GM18873 (cell line): ENCODE measurements around the gene CDHR3.

Experiments used
- ATAC-seq: cut with Tn5 transposase; IDR thresholded peaks from one replicate; pipeline ENCODE4 v1.9.1; 2021; ENCODE audit warnings: mild to moderate bottlenecking, moderate library complexity, moderate number of reproducible peaks; ENCODE audit not compliant: unreplicated experiment, low FRiP score

Gene CDHR3

DNA sequence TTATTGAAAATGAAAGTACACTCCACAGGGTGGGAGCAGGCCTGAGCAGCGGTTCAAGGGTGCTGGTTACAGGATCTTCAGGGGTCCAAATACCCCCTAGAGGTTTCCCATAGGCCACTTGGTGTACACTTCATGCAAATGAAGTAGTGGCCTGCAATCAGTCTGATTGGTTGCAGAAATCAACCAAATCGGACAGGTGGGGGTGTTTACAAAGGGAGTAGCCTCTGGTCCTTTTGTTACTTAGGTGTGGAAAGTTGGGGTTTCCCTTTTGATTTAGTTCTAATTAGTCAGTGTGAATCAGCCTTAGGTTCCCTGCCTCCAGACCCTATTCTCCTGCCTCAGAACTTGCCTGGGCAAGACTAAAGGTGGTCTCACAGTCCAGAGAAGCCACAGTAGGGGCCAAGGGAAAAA lies 99.5 kb downstream of the CDHR3 start:
- ATAC-seq = no peak

- ATAC-seq = no peak
Observed at GRCh38 chr7:106063024-106063423, 100.0 kb downstream of the CDHR3 start.

DNA sequence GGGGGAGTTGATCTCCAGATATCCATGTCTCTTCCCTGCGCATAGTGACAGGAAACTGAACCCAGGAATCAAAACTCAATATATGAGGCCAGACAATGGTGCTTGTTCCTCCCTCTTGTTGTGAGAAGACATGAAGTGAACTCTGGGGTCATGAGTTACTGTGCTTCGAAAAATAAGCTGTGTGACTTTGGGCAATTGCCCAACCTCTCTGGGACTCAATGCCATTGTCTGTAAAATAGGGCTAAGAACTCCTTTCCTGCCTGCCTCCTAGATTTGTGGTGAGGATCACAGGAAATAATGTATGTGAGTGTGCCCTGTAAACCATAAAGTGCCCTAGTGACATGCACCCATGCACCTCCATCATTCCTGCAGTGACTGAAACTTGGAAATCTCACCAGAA lies 100.6 kb downstream of the CDHR3 start:
- ATAC-seq = no peak

DNA sequence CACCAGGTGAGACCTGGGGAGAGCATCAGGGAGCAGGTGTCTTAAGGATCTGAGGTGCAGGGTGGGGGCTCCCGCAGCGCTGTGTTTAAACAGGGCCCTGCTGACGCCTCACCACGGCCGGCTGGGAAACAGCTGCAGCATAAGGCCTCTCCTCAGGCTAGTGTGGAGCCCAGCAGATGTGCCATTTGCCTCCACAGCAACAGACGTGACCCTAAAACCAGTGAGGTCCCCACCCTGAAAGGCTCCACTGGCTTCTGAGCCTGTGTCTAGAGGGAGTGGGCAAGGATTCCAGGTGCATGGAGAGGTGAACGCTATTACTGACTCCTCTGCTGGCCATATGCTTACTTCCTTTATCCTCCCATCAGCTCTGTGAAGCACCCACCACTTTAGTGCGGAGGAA lies 101.3 kb downstream of the CDHR3 start:
- ATAC-seq = no peak

DNA sequence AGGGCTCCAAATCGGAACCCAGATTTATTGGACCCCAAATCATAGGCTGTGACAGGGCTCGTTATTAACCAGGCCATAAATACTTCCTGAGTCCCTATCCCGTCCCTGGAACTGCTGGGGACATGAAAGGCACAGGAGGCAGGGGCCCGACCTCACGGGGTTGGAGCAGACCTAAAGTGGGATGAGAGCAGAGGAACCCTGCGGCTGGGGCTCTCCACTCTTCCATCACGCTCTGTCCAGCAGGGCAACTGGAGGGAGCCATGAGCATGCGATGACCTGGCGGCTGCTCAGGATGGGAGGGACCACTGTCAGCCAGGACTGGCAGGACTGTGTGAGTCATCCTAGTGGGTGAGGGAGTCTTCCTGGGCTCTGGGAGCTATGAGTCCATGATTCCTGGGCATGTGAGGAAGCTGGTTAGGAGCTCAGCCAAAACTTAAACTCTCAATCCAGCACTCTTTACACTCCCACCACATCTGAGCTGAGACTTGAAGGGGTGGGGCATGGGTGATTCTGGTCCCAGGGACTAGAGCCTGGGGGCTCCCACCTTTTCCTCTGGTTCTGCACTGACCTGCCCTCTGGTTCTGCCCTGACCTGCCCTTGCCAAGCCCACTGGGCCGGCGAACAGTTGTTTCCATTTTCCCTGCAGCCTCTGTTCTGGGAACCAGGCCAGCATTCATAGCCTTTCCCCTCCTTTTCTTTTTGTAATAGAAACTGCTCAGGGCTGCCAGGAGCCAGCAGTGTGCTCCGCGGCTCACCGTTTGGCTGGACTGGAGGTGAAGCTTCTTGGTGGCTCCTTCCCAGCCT lies 101.9 kb downstream of the CDHR3 start:
- no peak for ATAC-seq

DNA sequence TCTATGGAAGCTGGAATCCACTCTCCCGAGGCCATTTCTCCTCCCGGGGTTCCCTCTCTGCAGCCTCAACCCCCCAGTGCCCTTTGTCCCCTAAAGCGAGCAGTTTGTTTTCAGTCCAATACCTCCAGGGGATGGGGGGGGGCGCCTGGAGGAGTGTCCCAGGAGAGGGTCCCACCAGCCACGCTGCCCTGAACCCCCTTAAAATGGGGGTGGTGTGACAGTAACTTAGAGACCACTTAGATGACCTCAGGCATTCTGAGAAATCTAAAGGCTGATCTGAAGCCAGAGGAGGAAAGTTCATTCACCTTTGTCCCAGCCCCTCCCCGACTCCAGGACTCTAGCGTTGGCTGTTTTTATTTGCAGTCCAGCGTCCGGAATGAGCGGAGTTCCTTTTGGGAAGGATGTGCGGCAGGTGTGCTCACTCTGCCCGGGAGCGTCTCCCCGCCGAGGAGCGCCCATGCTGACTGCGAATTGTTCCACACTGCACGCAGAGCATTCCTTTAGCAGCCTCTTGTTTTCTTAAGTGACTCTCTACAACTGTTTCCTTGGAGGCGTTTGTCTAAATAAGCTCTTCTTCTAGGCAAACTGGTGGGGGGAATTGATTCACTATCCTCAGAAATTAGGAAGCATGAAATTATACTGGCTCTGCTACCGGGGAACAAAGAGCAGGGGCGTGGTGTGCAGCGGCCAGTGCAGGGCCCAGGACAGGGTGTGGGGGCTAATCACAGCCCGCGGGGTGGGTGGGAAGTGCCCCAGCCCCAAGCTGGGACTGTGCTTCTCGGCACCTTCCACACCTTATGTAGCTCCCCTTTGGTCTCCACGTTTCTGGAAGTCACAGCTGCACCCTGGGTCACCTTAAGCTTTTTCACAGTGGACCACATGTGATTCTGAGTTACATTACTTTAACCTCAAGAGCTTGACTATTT lies 102.8 kb downstream of the CDHR3 start:
- ATAC-seq = no peak

DNA sequence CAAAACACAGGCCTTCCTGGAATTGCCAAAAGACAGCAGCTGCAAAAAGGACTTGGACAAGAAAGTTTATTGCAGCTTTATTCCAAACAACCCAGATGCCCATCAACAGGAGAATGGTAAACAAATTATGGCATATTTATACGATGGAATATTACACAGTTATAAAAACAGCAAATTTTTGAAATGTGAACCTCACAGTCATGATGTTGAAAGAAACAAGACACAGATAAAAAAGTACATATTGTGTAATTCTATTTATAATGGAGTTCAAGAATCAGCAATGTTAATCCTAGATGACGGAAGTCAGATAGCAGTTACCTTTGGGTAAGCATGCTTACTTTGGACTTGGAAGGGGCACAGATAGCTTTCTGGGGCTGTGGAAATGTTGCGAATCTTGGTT lies 104.6 kb downstream of the CDHR3 start:
- ATAC-seq = no peak

DNA sequence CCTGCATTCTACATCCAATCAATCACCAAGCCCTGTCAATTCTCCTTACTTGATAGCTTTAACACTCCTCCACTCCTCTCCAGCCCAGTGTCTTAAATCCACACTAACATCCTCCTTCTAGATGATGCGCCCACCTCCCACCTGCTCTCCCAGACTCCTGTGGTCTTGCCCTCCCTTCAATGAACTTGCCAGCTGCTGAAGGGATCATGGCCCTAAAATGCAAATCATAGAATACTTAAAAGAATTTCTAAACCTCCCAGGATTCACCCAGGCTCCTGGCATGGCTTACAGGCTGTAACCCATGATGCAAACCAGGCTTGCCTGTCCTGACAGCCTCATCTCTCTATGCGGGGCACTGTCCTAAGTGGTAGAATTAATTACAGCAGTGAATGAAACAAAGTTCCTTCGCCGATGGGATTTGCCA lies 105.5 kb downstream of the CDHR3 start:
- no peak for ATAC-seq

DNA sequence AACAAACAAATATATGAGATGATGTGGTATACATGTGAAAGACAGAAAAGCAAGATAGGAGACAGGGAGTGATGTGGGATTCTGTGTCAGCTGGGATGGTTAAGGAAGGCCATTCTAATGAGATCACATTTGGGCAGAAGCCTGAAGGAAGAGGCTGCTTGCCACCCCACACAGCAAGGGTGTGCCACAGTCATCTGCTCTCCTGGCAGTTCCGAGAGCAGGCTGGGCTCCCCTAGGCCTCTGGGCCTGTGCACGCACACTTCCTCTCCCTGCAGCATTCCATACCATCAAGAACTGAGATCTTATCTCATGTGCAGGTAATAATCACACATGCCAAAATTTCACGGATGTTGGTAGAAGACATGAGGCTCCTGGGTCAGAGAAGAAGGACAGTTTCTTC lies 105.9 kb downstream of the CDHR3 start:
- ATAC-seq = no peak

DNA sequence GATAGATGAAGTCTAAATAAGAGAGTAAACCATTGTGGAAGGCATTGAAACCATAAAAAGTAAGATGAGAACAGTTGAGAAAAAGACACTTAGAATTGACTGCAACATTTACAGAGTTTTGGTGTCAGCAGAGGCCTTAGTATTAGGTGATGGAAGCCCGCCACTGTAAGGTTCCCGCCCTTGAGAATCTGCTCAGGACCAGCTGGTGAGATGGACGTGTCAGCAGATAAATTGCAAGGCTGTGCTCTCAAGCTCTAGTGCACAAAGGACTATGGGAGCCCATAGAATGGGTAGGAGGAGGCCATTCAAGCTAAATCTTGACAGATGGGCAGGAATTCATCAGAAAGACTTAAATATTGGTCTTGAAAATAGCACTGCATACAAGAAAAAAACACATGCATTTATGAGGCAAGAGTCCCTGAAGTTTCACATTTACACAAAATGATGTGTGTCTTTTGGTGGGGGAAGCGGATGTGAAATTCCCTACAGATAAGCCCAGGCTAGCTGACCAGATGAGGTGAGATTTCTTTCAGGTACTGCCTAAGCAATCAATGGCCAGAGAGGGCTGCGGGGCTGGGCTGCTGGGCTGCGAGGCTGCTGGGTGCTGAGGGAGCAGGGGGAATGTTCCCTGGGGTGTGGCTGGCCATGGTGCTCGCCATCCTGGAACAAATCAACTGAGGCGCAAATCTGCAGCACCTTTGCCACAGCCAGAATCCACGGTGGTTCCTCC lies 106.6 kb downstream of the CDHR3 start:
- no peak for ATAC-seq

DNA sequence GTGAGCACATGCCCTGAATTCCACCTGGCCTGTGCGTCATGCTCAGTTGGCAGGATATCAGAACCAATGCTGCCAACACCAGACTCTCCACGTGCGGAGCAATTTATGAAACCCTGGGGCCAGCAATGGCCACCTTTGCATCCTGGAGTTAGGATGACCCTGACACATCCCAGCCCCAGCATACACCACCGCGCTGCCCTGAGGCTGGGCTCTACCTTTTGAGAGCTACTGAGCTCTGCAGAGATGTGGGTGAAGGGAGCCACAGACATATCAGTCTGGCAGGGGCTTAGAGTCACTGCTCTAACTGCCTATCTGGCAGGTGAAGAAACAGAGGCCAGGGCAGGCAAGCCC lies 107.1 kb downstream of the CDHR3 start:
- no peak for ATAC-seq

GRCh38 chr7:106070567-106071254 lies 107.6 kb downstream of the CDHR3 start:
- ATAC-seq = no peak

DNA sequence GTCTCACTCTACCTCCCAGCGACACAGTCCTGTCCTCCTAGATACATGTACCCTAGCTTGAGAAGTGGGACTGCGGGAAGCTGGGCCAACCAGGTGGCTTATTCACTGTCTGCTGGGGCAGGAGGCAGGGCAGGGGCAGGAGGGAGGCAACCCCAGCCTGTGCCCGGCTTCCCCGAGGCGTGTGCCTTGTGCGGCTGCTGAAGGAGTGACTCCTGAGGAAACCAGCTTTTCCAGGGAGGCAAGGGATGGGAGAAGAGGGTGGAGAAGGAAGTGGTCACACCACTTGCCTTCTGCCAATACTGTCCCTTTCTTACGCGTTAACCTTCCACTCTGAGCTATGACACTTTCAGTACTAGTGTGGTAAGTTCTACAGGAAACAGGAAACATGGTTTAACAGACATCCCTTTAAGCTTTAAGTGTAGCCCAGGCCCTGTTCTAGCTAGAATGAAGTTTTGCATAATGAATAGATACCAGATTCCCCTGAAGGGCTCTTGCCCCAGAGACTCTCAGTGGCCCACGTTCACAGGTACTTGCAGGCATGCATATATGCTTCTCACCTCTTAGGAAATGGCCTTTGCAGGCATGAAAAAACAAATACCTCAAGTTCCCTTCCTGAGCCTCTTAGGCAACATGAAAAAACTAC lies 108.4 kb downstream of the CDHR3 start:
- peak; percentile 98 for ATAC-seq

DNA sequence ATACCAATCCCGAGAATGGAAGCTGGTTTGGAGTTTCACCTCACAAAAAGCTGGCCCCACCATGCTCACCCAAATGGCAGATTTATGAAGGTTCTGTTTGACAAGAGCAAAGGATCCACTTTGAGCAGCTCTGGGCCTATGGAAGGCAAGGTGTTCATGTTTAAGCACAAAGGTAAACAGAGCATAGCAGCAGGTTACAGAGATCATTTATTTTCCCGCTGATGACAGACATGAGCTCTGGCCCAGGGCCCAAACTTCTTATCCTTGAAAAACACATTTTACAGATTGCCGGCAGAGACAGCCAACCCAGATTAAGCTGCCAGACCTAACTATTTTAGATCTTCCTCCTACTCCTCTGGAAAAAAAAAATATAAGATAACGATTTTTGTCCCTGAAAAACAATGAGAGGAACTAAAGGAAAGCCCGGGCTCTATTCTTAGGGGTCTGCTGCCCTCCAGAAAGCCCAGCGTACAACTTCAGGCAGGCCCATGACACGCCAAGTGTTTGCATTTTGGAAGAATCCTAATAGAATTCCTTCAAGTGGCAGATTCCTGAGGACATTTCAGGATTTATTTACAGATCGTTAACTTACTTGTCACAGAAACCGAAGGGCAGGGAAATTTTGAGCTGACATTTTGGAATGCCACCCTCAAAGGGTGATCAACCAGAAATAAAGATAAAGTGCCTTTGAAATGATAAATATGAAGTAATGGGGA lies 109.1 kb downstream of the CDHR3 start:
- no peak for ATAC-seq

DNA sequence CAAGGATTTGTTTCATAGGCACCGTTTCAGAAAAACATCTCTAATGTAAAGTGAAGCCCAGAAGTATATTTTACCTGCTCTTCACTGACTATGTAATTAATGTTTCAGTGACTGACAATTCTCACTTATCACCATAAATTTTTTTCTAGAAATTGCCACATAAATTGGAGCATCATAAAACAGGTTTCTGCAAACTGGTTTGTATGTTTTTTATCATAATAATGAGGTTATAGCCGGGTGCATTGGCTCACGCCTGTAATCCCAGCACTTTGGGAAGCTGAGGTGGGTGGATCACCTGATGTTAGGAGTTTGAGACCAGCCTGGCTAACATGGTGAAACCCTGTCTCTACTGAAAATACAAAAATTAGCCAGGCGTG lies 109.6 kb downstream of the CDHR3 start:
- ATAC-seq = no peak

DNA sequence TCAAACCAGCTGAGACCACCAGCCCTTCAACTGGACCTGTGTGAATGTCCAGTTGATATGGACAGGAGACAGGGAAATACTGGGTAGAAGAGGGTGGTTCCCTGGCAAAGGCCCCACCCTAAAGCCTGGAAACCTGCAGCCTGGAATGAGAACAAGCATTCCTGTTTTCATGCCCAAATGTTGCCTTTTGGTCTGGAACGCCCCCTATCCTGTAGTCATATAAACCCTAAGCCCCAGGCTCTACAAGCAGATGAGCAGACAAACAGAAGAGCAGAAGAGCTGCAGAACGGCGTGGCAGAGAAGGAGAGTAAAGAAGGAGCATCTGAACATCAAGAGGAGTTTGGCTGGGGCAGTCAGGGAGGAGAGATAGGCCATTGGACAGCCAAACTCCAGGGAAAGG lies 110.6 kb downstream of the CDHR3 start:
- ATAC-seq = no peak

DNA sequence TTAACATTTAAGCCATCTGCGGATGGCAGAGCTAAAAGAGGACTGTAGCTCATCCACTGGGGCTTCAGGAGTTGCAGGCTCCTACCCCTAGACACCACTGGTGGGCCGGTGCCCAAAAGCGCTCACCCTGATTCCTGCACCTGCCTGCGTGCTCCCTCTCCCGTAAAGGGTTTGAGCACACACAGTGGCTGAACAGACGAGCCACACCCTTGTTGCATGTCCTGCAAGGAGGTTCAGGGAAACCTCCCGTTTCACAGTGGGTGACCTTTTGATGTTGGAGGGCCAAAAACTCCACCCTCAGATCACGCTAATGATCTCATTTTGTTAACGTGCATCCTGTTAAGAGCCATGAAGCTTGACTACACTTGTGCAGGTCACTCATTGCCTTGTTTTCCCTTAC lies 111.2 kb downstream of the CDHR3 start:
- no peak for ATAC-seq

GRCh38 chr7:106075937-106076336 lies 112.9 kb downstream of the CDHR3 start:
- no peak for ATAC-seq

GRCh38 chr7:106076537-106076936 lies 113.5 kb downstream of the CDHR3 start:
- no peak for ATAC-seq
